Neural crest cell (in vitro differentiated cells): Measurements from ENCODE around the gene PFKFB2. TPM values are rescaled to one million over a fixed set of nuclear protein-coding genes. Genes with fewer than 3 reads are reported as not detected.

Source experiments
- DNase-seq: peaks from one replicate; pipeline ENCODE4 v3.0.0; 2021; ENCODE audit warnings: low read depth, mixed read lengths, low spot score
- H3K27ac Mint-ChIP-seq: one replicate; pipeline ENCODE4 v1.8.0; 2021; ENCODE audit warnings: mild to moderate bottlenecking, mixed read lengths; ENCODE audit not compliant: unreplicated experiment
- H3K27me3 Mint-ChIP-seq: 2 replicates; pipeline ENCODE4 v1.8.0; 2021; ENCODE audit warnings: low read depth, mild to moderate bottlenecking, mixed read lengths
- H3K36me3 Mint-ChIP-seq: 2 replicates; pipeline ENCODE4 v1.8.0; 2021; ENCODE audit warnings: low read depth, mild to moderate bottlenecking, mixed read lengths
- H3K4me1 Mint-ChIP-seq: 2 replicates; pipeline ENCODE4 v1.8.0; 2021; ENCODE audit warnings: mixed read lengths
- H3K4me3 Mint-ChIP-seq: one replicate; pipeline ENCODE4 v1.8.0; 2021; ENCODE audit warnings: mild to moderate bottlenecking, mixed read lengths
- H3K9me3 Mint-ChIP-seq: 2 replicates; pipeline ENCODE4 v1.8.0; 2021; ENCODE audit warnings: mixed read lengths
- CTCF ChIP-seq: fragments of 200-600 bp; sonication (generic); conservative IDR thresholded peaks from 2 replicates; pipeline ENCODE4 v1.5.0; 2021; ENCODE audit warnings: antibody characterized with exemption, mild to moderate bottlenecking
- total RNA-seq: library from RNA; stranded (reverse); gene quantifications from 2 replicates; pipeline ENCODE4 v1.2.1, GENCODE V29; 2021

PFKFB2 gene
- total RNA-seq, 1 donor from 2014 or later = 8.6 TPM

- Mint-ChIP-seq H3K4me1 (peaks cover 43% of the 10 kb centered on the region), H3K4me3 (no peak overlapping the region), H3K9me3 (no peaks in the 10 kb centered on the region), H3K36me3 (no peaks in the 10 kb centered on the region), H3K27me3 (peaks cover 3% of the 10 kb centered on the region), H3K27ac (peak overlapping the region; percentile 88)
- TF ChIP-seq CTCF = no peak
- no peak for DNase-seq
Measured at GRCh38 chr1:207024202-207025145, 28.6 kb upstream of the PFKFB2 start.

DNA sequence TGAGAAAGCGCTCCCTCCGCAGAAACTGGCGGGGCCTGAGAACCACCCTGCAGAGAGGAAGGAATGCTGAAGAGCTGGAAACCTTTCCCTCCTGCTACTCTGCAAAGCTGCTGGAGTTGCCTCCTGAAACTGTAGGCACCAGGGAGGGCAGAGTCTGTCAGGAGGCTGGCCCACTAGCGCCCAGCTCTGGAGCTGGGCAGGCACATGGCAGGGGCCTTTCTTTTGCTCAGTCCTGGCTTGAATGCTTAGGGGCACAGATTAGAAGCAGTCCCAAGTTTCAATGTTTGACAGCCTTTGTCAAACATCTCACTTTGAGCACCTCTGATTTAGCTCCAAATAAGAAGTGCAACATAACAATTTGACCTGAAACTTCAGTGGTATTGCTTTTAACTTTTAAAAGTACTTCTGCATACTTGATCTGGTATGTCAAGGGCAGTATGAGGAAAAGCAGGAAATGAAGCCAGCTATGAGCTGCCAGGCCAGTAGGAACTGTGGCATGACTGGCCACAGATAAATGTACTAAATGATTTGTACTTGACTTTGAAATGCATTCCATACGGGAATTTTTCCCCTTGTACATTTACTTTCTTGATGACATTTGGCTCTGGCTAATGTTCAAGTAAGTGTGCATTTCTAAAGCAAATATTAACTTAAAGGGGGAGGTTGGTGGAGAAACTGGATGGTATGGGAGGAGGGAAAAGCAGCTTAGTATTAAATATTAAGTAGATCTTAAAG is 27.8 kb upstream of the PFKFB2 start:
- Mint-ChIP-seq H3K9me3 (no peaks in the 10 kb centered on the region), H3K4me3 (no peak overlapping the region), H3K4me1 (peaks cover 43% of the 10 kb centered on the region), H3K36me3 (no peaks in the 10 kb centered on the region), H3K27ac (no peak overlapping the region), H3K27me3 (peaks cover 8% of the 10 kb centered on the region)
- no peak for DNase-seq
- no peak for TF ChIP-seq CTCF

GRCh38 chr1:207026104-207026534 is 27.0 kb upstream of the PFKFB2 start:
- no peaks in the 10 kb centered on the region for H3K9me3 Mint-ChIP-seq
- H3K4me3 Mint-ChIP-seq = no peak overlapping the region
- no peak for DNase-seq
- peaks cover 39% of the 10 kb centered on the region for H3K4me1 Mint-ChIP-seq
- TF ChIP-seq CTCF = no peak
- no peaks in the 10 kb centered on the region for H3K36me3 Mint-ChIP-seq
- no peak overlapping the region for H3K27ac Mint-ChIP-seq
- peaks cover 13% of the 10 kb centered on the region for H3K27me3 Mint-ChIP-seq

GRCh38 chr1:207027206-207027777 is 25.8 kb upstream of the PFKFB2 start:
- DNase-seq = no peak
- Mint-ChIP-seq H3K36me3 (no peaks in the 10 kb centered on the region), H3K4me1 (peaks cover 36% of the 10 kb centered on the region), H3K27ac (no peak overlapping the region), H3K9me3 (no peaks in the 10 kb centered on the region), H3K4me3 (no peak overlapping the region), H3K27me3 (peaks cover 22% of the 10 kb centered on the region)
- no peak for TF ChIP-seq CTCF

DNA sequence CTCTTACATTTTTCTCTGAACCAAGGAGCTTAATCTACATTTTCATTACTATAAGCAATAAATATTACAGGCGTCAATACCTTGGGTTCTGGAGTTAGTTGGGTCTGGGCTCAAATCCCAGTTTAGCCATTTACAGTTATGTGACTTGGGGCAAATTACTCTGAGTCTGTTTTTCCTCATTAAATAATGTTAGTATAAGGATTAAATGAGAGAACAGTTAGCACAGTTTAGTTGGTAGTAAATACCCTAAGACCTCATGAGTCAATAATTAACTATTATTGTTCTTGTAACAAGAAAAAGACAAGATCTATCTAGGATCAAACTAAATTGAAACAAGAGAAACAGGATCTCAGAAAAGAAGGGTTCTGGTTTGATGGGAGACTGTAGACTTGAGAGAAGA is 25.2 kb upstream of the PFKFB2 start:
- Mint-ChIP-seq H3K4me1 (peaks cover 43% of the 10 kb centered on the region), H3K27me3 (peaks cover 23% of the 10 kb centered on the region), H3K27ac (no peak overlapping the region), H3K9me3 (no peaks in the 10 kb centered on the region), H3K36me3 (no peaks in the 10 kb centered on the region), H3K4me3 (no peak overlapping the region)
- DNase-seq = no peak
- TF ChIP-seq CTCF = no peak
